ENCODE data around the gene TMIGD3.

The TMIGD3 gene

DNA sequence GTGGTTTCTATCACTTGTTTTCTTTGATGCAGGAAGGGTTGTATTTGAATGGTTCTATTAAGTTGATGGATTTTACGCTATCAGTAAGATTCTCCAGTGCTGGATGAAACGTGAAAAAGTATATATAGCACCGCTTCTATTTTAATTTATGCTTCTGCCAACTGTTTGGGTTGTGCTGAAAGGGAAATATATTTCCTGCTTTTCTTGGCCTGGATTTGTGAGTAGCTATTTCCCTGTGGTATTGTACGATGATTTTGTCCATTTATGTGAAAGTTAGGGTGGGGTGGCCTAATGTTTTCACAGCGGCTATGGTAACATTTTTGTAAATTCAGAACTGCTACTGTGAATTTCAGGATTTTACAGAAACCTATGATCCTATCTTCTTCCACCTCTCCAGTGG is 29.3 kb downstream of the TMIGD3 start:
- DNase-seq, result no peak

DNA sequence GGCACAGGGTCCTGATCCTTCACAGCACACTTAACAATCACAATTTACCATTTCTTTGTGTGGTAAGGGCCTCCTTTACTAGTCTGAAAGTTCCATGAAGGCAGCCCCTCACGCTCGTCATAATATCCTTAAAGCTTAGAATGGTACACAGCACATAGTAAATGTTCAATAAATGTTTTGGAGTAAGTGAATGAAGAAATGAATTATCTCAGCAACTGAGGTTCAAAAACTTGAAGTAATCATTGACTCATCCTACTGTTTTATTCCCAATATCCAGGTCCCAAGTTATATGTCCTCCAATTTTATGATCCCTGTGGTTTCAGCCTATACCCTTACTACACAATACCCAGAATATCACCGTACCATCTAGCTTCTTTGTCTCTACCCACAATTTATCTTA is 31.9 kb downstream of the TMIGD3 start:
- DNase-seq, result no peak

- DNase-seq, result no peak
These were observed 32.4 kb downstream of the TMIGD3 start for GRCh38 chr1:111471012-111471411.

GRCh38 chr1:111470596-111470995 is 32.8 kb downstream of the TMIGD3 start:
- no peak for DNase-seq

DNA sequence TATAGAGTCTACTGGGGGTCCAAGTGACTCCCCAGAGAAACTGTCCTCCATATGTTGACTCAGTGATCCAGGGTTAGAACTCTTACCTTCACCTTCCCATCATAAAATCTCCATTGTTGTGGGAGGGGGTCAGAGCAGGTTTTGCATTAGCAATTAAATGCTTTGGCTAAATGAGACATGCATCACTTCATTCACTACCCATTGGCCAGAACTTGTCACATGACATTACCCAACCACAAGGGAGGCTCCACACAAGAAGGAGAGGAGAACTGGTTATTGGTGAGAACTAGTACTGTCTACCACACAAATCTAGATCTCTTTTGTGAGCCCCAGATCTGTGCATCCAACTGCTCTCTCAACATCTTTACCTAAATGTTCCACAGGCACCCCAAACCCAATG is 33.9 kb downstream of the TMIGD3 start:
- DNase-seq, result no peak

DNA sequence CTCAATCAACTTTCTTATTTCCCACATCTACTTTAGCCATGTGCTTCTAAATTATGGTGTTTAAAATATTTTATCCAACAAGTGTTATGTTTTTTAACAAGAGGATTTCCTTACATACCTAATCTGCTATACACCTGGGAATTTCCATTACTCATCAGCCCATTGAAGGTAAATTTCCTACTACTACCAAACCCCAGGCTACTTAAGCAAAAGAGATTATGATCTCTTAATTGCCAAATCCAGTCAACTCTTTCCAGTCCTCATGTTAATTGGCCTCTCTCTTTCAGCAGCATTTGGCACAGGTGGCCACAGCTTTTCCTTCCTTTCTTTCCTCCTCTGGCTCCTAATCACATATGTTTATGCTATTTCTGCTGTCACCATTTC is 34.7 kb downstream of the TMIGD3 start:
- no peak for DNase-seq

DNA sequence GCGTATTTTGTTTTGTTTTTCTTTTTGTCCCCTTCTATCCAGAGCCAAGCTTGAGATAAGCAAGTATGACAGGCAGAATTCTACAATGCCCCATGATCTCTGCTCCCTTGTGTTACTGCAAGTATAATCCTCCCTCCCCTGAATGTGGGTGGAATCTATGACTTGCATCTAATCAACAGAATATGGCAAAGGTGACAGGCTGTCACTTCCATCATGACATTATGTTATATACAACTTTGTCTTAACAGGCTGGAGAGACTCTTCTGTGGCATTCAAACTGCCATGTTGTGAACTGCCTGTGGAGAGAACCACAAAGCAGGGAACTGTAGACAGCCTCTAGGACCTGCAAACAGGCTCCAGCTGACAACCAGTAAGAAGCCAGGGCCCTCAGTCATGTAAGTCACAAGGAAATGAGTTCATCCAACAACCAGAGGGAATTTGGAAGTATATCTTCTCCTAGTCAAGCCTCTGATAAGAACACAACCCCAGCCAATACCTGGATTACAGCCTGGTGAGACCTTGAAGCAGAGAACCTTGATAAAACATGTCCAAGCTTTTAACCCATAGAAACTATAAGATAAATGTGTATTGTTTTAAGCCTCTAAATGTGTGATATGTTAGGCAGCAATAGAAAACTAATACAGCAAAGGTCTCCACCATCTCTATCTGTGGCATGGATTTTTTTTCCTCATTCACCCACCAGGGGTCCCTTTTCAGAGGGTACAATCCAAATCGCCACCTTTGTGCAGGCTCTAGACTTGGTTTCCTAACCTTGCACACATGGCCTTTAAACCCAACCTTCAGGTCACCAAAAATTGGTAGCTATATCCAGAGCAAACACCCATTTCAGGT is 35.3 kb downstream of the TMIGD3 start:
- DNase-seq, result no peak

GRCh38 chr1:111466480-111466879 is 37.0 kb downstream of the TMIGD3 start:
- no peak for DNase-seq

DNA sequence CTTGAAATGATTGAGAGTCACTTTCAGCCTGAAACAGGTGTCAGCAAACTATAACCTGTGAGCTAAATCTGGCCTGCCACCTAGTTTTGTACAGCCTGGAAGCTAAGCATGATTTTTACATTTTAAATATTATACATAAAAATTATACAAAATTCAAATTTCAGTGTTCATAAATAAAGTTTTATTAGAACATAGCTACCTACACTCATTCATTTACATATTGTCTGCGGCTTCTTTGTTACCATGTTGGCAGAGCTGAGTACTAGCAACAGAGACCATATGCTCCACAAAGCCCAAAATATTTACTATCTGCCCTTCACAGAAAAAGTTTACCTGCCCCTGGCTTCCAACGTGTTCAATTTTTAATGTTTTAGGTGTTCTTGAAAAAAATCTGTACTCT is 37.7 kb downstream of the TMIGD3 start:
- no peak for DNase-seq

DNA sequence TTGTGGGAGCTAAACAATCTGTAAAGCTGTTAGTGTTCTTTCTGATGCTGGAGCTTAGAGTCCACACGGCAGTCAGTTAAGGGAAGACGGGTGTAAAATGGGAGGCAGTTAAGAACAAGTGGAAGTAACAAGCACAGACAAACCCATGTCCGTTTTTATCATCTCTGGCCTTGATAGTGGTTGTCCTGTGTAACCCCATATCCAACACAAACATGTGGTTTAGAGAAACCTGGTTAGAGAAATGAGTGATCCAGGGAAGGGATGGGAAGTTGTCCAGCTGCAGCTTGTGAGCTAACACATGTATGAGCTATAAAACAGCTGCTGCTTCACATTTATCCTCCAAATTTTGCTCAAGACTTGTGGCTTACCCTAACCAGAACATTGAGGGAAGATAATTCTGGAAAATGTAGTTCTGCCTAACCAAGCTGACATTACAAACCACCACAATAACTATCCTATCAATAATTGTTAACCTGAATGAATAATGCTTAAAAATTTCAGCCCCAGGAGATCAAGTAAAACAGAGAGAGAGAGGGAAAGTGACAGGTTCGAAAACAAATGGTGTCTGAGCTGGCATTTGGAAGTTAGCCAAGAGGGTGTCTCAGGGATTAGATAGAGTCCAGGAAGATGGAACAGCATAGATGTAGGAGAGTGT is 40.3 kb downstream of the TMIGD3 start:
- DNase-seq, result no peak

DNA sequence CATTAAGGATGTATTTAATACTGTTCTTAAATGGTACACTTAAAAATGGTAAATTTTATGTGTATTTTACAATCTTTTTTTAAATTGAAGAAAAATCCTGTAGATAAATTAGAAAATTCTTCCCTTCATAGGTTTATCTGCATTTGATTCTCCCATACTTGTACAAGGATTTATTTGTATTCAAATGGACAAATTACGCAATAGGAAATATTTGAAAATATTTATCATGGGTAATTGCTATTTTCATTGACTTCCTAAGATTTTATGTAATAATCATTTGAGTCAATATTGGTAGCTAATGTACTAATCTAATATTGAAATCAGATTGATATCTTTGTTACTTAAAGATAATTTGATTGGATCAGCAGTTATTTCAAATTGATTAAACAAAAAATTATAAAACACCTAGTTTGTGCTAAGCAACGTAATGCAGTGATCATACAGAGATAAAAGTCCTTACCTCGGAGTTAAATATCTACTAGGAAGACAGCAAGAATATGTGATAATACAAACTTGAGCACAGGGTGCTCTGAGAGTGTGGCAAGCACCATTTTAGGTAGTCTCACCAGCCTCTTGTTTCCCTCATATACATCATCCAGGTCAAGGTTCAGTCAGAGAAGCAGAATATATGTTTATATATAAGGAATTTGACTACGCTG is 40.9 kb downstream of the TMIGD3 start:
- DNase-seq, result no peak

- DNase-seq, result no peak
These were observed 41.7 kb downstream of the TMIGD3 start for GRCh38 chr1:111461765-111462164.

GRCh38 chr1:111455642-111456031 is 47.8 kb downstream of the TMIGD3 start:
- DNase-seq, result no peak

DNA sequence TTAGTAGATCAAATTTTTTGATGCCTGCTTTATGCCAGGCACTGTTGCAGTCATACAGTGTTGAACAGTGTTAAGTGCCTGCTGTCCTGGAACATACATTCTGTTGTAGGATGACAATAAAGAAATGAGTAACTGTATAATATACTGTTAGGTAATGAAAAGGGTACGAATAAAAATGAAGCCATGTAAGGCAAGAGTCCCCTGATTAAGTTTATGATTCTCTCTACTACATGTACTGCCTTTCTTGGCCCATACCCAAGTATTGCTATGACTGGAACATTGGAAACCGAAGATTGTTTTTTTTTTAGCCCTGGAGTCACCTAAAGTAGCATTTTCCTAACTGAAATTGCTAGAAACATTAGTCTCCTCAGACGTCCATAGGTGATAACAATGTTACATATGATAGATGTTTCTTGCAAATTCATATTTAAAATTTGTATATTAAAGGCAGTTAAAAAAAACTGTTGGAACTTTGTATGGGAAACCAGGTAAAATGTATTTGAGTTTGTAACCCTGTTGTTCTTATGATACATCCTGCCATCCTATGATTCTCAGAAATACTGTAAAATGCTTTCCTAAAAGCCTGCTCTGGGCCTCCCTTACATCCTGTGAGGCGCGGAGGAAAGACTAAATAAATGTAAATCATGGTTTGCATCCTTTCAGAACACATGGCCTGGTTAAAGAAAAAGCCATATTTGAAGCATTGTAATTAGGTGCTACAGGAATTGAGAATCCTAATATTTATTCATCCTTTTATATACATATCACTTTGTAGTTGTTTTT is 48.4 kb downstream of the TMIGD3 start:
- no peak for DNase-seq

GRCh38 chr1:111453706-111454105 is 49.7 kb downstream of the TMIGD3 start:
- no peak for DNase-seq

DNA sequence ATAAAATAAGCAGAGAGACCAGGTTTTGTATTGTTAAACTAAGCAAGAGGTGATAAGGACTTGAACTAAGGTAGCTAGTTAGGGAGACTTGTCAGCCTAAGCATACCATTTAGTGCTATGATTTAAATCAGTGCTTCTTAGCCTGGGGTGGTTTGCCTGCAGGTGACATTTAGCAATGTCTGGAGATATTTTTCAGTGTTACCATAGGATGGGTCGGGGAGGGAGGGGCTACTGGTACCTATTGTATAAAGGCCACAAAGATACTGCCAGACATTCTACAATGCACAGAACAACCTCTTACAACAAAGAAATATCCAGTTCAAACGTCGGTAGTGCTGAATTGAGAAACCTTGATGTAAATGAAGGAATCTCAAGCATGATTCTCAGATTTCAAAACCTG is 50.9 kb downstream of the TMIGD3 start:
- DNase-seq, result no peak

DNA sequence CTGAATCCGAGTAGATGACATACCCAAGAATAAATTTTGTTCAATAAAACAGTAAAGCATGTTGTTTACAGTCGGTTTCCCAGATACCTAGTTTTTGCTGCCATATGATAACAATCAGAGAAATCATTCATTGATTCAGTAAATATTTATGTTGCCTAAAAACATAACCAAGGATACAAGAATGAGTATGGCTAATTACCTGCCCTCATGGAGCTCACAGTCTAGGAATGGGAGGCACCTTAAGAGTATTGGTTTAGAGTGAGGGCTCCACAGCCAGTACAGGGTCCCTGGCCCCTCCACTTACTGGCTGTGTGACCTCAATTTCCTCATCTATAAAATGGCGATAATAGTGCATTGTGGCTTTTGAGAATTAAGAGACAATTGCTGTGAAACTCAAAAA is 53.2 kb downstream of the TMIGD3 start:
- no peak for DNase-seq

DNA sequence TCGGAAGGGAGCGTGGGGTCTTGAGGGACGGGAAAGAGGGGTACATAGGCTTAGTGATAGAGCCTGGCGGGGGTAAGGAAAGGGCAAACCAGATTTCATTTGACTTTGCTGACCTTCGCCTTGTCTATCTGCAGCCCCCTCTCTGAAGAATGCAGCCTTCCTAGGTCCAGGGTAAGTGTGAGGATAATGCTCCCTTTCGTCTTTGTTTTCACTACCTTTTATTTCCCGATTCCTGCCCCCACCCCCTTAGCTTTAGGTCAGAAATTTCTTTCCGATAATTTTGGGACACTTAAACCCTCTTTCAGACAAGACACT is 53.8 kb downstream of the TMIGD3 start:
- no peak for DNase-seq

DNA sequence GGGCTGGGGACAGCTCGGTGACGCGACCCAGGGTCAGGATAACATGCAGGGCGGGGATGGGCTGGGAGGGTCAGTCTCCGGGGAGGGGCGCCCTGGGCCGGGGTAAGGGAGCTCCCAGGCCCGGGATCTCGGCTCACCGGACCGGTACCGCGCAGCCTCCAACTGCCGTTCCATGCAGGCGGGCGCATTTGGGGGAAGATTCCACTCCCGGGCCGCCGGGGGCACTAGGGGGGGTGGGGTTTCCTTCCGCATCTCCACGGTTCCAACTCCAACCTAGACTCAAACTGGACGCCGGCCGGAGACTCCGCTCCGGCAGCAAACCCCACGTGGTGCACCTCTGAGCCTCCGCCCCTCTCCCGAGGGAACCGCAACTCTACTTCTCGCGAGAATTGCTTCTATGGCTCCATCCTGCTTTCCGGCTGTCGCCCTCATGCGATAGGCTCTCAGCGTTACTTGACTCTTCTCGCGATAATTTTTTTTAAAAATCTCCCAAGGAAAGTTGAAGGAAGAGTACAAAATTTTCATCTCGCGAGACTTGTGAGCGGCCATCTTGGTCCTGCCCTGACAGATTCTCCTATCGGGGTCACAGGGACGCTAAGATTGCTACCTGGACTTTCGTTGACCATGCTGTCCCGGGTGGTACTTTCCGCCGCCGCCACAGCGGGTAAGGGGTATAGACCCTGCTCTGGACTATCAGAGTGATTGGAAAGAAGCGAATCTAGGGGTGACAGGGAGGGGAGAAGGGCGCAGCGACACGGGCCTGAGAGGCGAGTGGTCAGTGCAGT is 54.3 kb downstream of the TMIGD3 start, which contains the start of the genes ATP5PB and WDR77:
Gene ATP5PB, plus strand, starts transcription at position 547 of the 785 bp plus-strand sequence. Its CDS starts 78 bp downstream, at position 625.
Gene WDR77, minus strand, starts transcription at position 339 of the 785 bp plus-strand sequence. Its CDS starts 87 bp downstream, at position 252.
- DNase-seq, result peak; percentile 100

DNA sequence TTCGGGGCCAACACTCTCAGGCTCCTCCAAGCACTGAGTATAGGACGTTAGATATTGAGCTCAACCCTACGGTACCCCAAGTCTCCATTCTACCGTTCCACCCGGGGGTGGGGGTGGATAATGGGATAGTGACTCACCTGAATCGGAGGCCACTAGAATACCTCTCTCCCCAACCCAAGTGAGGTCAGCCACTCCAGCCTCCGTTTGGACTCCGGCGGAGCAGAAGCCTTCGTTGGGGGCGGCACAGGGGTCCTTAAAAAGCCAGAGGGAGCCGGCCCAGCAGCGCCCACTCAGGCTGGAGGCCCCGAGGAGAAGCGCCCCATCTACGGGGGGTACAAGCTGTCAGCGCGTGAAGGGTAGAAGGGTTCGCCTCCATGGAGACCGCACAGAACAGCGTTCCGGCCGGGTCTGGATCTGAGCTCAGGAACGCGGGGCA is 54.9 kb downstream of the TMIGD3 start:
- no peak for DNase-seq

DNA sequence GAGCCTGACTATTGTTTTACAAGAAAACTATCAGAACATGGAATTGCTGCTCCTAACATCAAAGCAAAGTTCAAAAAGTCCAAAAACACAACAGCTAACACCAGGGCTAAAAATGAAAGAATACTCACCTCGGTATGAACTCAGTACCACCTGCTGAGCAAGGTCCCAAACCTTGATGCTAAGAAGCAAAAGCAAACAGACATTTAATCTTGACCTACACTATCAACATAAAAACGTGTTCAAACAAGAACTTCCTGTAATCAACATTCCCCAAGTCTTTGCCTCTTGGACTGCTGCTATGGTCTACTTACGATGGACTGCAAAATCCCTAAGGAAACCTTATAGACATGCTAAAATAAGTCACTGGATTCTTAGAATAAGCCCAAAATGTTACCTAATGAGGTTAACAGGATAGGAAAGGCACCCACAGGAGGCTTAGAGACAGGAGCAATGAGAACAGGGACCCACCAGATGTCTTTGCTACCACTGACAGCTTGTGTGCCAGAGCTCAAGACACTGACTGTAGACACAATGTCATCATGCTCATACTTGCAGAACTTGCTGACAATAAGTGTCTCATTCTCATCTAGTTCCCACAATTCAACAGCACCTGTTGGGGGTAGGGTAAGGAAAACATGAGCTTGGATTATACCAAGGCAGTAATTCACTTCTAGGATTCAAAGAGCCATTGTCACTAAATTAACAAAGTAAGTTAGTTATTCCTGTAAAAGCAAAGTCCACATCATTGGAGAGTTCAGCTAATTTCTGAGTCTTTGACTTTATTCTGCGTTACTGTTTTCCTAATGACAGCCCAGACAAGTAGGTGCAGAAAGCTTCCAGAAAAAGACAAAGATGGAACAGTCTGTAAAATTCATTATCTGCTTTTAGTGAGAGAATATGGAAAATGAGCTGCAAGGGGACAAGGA is 56.2 kb downstream of the TMIGD3 start:
- DNase-seq, result no peak
